RPMI8226 (cell line): ENCODE results near the gene CBFB.
"Not testable (repeated sequence)": the region's sequence is repeated elsewhere in the genome, so short reads cannot be mapped to it uniquely, and the experiment has no call there.

Experiments
- DNase-seq: peaks from one replicate; pipeline ENCODE4 v3.0.0-alpha.2; 2015

Gene CBFB

GRCh38 chr16:67101311-67102082 lies 72.5 kb downstream of the CBFB start:
- DNase-seq: no peak

- peak; percentile 29 for DNase-seq
Observed at GRCh38 chr16:67104061-67104460, 75.1 kb downstream of the CBFB start.

DNA sequence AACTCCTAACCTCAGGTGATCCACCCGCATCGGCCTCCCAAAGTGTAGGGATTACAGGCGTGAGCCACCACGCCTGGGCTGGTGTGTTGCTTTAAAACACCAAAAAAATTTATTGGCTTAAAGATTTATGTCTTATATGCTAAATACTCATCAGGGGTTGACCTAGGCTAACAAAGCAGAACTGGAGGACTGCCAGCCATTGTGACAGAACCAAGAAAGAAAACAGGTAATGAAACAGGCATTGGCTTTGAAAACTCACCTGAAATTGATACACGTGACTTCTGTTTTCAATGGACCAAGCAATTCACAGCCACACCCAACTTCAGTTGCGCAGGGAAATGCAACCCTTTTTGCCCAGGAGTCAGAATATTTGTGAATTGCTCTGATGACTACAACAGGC lies 75.9 kb downstream of the CBFB start:
- DNase-seq: peak; percentile 58

DNA sequence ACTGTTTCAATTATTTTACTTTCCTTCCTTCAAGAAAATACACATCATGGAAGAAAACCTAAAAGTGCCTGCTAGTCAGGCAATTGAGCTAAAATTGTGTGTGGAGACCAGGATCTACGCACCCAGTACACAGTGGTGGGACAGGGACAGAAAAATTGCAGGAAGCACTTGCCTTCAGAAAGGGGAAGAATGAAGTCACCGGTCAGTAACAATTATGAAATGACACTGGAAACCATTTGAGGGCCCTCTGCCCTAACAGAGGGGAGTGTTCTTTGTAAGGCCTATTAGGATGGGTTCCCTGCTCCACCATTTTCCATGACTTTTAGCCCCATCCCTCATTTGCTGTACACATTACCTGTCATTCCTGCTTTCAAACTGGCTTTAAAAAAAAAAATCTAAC lies 76.3 kb downstream of the CBFB start:
- no peak for DNase-seq

GRCh38 chr16:67105881-67106280 lies 76.9 kb downstream of the CBFB start:
- no peak for DNase-seq

DNA sequence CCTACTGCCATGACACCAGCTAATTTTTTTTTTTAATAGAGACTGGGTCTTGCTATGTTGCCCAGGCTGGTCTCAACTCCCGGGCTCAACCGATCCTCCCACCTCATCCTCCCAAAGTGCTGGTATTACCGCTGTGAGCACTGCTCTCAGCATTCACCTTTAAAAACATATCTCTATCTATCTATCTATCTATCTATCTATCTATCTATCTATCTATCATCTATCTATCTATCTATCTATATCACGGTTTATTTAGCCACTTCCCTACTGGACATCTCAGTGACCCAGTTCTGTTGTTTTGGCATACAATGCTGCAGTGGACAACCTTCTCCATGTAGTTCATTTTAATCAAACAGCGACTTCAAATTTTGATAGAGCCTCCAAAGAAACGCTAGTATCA lies 79.5 kb downstream of the CBFB start:
- DNase-seq: no peak

GRCh38 chr16:67108931-67109406 lies 80.0 kb downstream of the CBFB start:
- no peak for DNase-seq

GRCh38 chr16:67109407-67110135 lies 80.6 kb downstream of the CBFB start, which contains the start of gene PHAF1:
PHAF1 (plus strand) TSS chr16:67109941; CDS start chr16:67110176, 235 bp downstream.
- peak; percentile 96 for DNase-seq

- no peak for DNase-seq
Observed at GRCh38 chr16:67111951-67112444, 83.0 kb downstream of the CBFB start.

DNA sequence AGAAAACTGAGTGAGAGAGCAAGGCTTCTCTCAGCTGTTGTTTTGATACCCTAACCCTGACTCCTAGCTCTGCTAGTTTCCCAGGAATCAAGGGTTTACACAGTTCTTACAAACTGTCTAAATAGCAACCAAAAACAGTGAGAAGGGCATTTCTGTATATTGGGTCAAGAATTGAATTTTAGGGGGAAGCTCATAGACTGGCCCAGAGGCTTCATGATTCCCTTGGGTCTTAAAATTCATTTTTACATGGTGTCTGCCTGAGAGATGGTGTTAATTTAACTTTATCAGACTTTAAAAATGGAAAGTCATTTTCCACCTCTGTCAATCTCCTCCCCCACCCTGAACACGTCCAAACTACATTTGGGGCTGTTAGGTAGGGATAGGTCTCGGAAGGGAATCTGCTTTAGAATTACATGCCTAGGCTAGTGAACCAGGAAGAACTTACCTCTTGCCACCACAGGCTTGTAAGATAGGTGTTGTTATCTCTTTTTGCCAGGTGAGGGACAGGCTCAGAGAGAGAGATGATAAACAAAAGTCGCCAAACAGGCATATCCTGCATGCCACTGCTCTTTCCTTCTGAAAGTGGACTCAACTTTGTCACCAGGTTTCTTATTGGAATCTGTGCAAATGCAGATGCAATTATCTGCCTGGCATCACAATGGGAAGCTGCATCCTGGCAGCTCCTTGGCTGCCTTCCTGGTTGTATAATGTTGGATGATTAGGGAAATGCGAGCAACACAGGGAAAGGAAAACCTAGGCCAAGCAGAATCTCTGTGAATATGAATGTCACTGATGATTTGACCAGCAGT lies 83.8 kb downstream of the CBFB start:
- no peak for DNase-seq

GRCh38 chr16:67114793-67115192 lies 85.8 kb downstream of the CBFB start:
- no peak for DNase-seq

DNA sequence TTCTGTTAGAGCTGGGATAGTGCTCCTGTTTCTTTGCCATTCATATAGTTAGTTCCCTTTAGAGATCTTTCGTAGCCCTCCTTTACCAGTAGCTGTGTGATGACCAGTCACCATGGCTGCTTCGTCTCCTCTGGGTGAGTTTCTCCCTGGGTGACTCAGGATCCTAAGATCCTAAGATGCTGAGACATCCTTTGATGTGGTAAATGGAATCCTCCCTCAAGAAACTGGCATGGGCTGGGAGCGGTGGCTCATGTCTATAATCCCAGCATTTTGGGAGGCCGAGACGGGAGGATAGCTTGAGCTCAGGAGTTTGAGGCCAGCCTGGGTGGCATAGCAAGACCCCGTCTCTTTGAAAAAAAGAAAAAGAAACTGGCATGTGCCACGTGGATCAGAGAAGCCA lies 86.7 kb downstream of the CBFB start:
- no peak for DNase-seq

DNA sequence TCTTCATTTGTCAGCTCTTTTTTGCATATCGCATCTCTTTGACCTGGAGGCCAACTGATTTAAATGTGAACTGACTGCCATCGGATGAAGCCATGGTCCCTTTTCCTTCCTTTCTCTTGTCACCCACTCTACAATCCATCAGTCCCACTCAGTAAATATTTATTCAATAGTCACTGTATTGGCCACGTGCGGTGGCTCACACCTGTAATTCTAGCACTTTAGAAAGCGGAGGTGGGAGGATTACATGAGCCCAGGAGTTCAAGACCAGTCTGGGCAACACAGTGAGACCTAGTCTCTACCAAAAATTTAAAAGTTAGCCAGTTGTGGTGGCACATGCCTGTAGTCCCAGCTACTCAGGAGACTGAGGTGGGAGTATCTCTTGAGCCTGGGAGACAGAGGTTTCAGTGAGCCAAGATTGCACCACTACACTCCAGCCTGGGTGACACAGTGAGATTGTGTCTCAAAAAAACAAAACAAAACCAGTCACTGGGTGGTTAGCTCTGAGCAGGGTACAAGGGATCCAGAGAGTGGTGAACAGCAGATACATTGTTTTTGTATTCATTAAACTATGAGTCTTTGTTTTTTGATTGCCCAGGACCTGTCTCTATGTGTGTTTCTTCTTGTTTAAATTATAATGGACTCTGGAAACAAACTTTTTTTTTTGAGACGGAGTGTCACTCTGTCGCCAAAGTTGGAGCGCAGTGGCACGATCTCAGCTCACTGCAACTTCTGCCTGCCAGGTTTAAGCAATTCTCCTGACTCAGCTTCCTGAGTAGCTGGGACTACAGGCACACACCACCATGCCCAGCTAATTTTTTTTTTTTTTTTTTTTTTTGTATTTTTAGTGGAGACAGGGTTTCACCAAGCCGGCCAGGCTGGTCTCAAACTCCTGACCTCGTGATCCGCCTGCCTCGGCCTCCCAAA lies 87.7 kb downstream of the CBFB start:
- no peak for DNase-seq

DNA sequence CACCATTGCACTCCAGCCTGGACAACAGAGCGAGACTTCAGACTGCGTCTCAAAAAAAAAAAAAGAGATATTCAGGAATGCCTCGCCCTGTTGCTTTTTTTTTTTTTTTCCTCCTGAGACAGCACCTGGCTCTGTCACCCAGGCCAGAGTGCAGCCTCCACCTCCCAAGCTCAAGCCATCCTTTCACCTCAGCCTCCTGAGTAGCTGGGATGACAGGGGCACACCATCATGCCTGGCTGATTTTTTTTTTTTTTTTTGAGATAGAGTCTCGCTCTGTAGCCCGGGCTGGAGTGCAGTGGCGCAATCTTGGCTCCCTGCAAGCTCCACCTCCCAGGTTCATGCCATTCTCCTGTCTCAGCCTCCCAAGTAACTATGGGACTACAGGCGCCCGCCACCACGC lies 88.8 kb downstream of the CBFB start:
- DNase-seq: no peak

- DNase-seq: no peak
Observed at GRCh38 chr16:67120025-67120424, 91.1 kb downstream of the CBFB start.

DNA sequence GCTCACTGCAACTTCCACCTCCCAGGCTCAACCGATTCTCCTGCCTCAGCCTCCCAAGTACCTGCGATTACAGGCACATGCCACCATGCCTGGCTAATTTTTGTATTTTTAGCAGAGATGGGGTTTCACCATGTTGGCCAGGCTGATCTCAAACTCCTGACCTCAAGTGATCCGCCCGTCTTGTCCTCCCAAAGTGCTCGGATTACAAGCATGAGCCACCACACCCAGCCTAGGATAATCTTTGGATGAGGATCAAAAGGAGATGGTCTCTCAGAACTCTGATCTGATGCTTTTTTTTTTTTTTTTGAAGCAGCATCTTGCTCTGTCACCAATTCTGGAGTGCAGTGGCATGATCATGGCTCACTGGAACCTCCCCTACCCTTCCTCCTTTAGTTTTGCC lies 93.8 kb downstream of the CBFB start:
- not testable (repeated sequence) for DNase-seq

DNA sequence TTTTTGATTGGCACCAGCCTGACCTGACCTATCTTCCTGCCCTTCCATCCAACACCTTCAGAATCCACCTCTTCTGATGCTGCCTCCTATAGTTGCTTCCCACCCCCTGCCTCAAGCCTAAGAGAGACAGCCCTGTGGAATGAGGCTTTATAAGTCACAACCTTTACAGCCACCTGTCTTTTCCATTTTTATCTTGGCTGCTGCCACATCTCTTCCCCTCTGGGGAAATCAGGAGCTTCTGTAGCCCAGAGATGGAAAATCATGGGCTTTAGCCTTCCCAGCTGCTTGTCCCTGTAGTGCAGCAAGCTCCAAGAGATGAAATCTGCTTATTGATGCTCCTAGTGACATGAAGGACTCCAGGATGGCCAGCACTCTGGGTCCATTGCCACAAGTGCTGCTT lies 99.5 kb downstream of the CBFB start:
- DNase-seq: no peak

DNA sequence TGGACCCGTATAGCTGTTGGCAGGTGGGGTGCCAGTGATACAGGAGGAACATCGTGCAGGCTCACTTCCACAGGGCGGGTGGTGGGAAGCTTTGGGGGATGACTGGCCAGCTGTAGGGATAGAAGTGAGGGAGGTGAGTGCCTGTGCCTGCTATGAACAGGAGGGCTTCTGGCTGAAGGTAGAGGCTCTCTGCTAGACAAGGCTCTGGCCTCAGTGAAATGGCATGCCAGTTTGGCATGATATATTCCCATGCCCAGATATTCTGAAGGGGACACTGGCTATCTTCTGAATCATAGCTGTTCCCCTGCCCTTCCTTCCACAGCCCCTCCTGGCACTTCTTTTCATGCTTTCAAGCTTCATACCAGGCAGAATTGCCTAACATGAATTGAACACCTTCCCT lies 99.9 kb downstream of the CBFB start:
- no peak for DNase-seq

GRCh38 chr16:67129422-67129821 lies 100.5 kb downstream of the CBFB start:
- no peak for DNase-seq

- DNase-seq: no peak
Observed at GRCh38 chr16:67137605-67138004, 108.7 kb downstream of the CBFB start.

GRCh38 chr16:67141391-67141790 lies 112.4 kb downstream of the CBFB start:
- no peak for DNase-seq

GRCh38 chr16:67142342-67142741 lies 113.4 kb downstream of the CBFB start:
- no peak for DNase-seq
